Measurements from ENCODE around the gene EML6.

Gene EML6

DNA sequence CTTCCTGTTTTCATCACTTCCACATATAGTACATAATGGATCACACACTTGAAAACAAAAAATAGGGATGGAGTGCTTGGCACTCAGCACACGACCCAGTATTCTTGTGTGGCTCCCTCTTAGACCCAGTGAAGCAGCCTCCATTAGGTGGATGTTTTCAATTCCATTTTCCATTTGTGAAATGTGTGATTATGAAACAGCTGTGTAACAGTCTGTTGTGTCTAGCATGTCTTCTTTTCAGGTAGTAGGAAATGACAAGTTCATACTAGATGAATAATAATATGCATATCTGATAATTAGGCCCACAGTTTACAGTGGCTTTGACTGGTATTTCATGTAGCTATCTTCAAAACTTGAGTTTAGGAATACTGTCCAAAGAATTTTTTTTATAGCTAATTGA lies 35.5 kb downstream of the EML6 start:
- DNase-seq (ENCODE audit: low spot score), result no peak

- DNase-seq (ENCODE audit: low spot score), result no peak
Observed at GRCh38 chr2:54760310-54760709, 36.8 kb downstream of the EML6 start.

DNA sequence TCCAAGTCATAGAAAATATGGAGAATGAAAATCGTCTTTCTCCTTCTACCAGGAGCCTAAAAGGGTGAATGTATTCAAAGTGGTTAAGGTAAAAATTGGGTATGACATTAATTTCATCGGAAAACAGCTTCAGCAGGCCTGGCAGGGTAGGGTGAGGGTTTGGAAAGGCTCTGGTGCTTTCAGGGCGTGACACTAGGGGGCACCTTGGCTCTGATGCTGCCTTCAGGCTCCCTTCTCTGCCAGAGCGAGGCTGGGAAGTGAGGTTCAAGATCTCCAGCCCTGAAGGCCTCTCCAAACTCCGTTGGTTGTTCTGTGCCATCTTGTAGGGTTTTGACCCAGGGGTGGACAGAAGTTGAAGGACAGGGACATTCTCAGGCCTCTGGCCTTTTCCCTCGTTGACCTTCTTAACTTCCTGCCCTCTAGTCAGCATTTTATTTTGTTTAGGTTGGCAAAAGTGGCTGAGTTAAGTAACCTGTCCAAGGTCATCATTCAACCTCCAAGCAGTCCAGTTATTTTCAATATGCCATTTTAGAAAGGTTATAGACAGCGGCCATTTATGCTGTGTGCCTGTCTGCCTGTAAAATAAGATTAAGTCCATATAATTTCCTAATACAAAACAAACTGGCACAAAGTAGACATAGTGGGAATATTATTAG lies 40.3 kb downstream of the EML6 start:
- DNase-seq (ENCODE audit: low spot score), result peak; percentile 15

- peak; percentile 4 for DNase-seq (ENCODE audit: low spot score)
Observed at GRCh38 chr2:54767921-54768320, 44.5 kb downstream of the EML6 start.

- no peak for DNase-seq (ENCODE audit: low spot score)
Observed at GRCh38 chr2:54768772-54769428, 45.4 kb downstream of the EML6 start.

GRCh38 chr2:54770211-54770610 lies 46.7 kb downstream of the EML6 start:
- no peak for DNase-seq (ENCODE audit: low spot score)

DNA sequence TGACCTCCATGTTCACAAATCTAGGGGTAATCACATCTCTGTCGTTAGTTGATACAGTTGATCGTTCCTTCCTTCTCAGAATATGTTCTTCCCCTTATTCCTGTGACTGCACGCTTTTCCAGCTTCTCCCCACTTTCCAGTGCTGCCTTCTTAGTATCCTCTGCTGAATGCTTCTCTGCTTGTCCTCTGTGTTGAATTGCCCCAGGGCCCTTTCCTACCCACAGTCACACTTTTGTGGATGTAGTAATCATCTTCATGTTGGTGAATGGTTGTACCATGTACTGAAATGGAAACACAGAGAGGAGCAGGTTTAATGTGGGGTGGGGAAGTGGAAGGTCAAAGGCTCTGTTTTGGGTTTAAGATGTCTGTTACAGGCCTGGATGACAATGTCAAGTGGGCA lies 47.2 kb downstream of the EML6 start:
- no peak for DNase-seq (ENCODE audit: low spot score)

DNA sequence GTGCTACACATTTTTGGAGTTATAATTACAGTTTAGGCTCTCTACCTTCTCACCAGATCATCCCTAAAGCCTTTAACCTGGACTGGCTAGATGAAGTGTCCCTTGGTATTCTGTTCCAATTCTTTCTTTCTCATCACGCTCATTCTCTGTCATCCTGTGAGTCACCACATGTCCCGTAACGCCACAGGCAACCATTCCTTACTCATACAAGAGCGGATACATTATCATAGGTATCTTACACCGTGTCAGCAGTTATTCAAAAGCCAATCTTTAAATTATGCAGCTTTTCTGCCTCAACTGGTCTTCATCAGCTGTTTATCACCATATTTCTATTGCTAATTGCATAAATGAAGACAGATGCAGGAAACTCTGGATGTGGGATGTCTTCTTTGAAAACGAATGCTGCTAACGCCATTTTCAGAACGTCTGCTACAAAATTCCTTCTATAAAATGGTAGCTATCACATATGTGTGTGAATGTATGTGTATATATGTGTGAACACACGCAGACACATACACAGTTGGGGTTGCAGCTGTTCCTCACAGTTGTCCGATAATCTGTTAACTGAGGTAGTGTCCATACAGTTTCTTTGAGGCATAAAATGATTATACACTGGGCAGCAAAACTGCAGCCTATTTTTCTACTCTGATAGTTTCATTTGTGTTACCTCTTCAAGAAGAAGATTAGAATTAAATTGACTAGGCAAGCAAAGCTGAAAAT lies 47.9 kb downstream of the EML6 start:
- DNase-seq (ENCODE audit: low spot score), result no peak

- no peak for DNase-seq (ENCODE audit: low spot score)
Observed at GRCh38 chr2:54772110-54772509, 48.6 kb downstream of the EML6 start.

- DNase-seq (ENCODE audit: low spot score), result no peak
Observed at GRCh38 chr2:54772531-54772930, 49.1 kb downstream of the EML6 start.

GRCh38 chr2:54773233-54773632 lies 49.8 kb downstream of the EML6 start:
- no peak for DNase-seq (ENCODE audit: low spot score)

GRCh38 chr2:54773838-54774237 lies 50.4 kb downstream of the EML6 start:
- no peak for DNase-seq (ENCODE audit: low spot score)

DNA sequence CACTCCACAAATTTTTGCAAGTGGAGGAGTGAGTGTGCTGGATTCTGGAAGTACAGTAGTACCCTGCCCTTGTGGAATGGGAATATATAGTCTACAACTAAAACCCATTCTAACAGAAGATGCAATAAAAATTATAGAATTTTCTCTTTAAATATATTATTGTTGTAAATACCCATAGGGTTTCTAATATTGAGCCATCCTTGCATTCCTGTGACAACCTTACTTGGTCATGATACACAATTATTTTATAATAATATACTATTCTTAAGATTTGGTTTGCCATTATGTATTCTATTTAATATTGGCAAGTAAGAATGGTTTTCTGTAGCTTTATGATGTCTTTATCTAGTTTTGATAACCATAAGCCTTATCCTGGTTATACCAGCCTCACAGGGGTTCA lies 52.2 kb downstream of the EML6 start:
- no peak for DNase-seq (ENCODE audit: low spot score)

- DNase-seq (ENCODE audit: low spot score), result no peak
Observed at GRCh38 chr2:54776494-54776893, 53.0 kb downstream of the EML6 start.

DNA sequence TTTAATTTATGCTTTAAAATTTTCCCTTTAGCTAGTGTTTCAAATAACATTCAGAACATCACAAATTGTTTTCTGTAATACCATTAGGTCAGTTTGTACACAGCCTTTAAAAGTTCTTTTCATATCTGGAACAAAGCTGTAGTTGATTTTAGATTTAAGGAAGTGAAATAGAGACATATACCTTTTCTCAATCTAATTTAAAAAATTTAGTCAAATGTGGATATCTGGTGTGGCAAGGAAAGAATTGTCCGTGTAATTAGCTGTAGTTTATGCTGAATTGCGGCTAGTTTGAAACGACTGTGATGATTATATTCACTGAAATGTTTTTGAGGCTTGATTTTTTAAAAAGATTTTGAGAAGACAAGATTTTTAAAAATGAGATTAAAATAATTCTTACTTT lies 59.9 kb downstream of the EML6 start:
- no peak for DNase-seq (ENCODE audit: low spot score)

- no peak for DNase-seq (ENCODE audit: low spot score)
Observed at GRCh38 chr2:54787270-54787669, 63.8 kb downstream of the EML6 start.

GRCh38 chr2:54787755-54788366 lies 64.4 kb downstream of the EML6 start:
- no peak for DNase-seq (ENCODE audit: low spot score)

DNA sequence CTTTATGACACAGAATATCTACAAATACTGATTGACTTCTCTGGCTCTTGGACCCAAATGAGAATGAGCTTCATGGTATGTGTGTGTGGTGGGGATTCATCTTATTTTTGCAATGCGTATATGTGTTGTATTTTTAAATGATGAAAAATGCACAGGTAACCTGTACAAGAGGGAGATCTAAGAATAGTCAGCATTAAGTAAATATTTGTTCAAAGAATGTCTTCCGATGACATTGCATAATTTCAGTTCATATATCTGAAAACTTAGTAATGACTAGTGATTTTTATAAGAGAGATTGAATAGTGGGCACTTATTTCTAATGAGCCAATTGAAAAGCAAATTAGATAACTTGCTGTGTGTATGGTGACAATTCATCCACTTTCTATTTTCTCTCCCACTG lies 66.4 kb downstream of the EML6 start:
- no peak for DNase-seq (ENCODE audit: low spot score)

- DNase-seq (ENCODE audit: low spot score), result no peak
Observed at GRCh38 chr2:54791831-54792230, 68.4 kb downstream of the EML6 start.

- no peak for DNase-seq (ENCODE audit: low spot score)
Observed at GRCh38 chr2:54797307-54797706, 73.8 kb downstream of the EML6 start.

DNA sequence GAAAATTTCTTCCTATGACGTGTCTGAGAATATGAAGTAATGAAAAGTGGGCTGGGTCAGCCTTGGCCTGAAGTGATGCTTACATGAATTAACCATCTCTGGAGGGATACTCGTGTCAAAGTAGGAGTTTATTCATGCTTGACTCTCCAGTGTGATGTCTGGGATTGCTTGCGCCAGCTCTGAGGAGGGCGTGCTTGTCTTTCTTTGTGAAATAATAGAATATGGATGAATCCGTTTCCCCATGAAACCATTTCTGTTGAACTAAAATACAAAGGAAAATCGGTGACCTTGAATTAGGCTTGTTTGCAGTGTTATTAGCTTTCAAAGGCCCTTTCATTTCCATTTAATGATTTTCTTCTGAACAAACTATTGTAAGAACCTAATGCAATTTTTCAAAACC lies 77.9 kb downstream of the EML6 start:
- DNase-seq (ENCODE audit: low spot score), result no peak

- DNase-seq (ENCODE audit: low spot score), result no peak
Observed at GRCh38 chr2:54803783-54804751, 80.6 kb downstream of the EML6 start.
